Lower leg skin (tissue), 3 donors: ENCODE data around the gene GNG11.

Experiments used
- POLR2A ChIP-seq, 2 donors: fragments of 450-650 bp; IDR thresholded peaks; one replicate each; pipeline ENCODE4 v1.6.1; 2016 to 2017; ENCODE audit warnings: antibody characterized with exemption in 2 of 2, mild to moderate bottlenecking in 1 of 2, moderate library complexity in 1 of 2
- TF ChIP-seq, protein P1 (sequence below), 3 donors: fragments of 450-650 bp; IDR thresholded peaks; one replicate each; pipeline ENCODE4 v1.5.1; 2016; ENCODE audit warnings: antibody characterized with exemption in 3 of 3, mild to moderate bottlenecking in 3 of 3, moderate library complexity in 2 of 3

DNA sequence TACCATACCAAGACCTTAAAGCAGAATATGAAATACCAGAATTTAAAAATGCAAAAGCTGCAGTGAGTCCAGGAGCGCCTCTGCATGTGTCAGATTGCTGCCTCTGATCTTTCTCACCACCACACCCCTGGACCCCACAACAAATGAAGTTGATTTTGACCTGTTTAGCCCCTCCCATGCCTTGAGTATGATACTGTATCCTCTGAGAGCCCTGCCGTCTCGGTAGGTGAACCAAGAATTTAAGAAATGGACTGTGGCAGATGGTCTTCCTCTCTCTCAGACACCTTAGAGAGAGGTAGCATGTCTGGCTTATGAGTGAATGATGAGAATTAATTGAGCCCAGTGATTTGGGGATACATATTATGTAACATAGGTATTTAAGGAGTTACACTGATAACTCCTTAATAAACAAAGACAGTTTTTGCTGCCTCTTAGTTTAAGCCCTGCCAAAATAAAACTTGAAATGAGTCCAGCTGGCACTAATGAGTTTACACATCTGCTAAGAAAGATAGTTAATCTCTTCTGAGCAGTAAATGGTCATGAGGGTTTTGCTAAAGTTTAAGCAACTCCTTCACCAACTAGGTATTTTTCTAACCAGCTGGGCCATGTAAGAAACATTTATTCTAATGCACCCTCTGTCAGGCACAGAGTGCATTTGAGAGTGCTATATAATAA is 26.4 kb upstream of the GNG11 start:
- TF ChIP-seq, protein P1, sequence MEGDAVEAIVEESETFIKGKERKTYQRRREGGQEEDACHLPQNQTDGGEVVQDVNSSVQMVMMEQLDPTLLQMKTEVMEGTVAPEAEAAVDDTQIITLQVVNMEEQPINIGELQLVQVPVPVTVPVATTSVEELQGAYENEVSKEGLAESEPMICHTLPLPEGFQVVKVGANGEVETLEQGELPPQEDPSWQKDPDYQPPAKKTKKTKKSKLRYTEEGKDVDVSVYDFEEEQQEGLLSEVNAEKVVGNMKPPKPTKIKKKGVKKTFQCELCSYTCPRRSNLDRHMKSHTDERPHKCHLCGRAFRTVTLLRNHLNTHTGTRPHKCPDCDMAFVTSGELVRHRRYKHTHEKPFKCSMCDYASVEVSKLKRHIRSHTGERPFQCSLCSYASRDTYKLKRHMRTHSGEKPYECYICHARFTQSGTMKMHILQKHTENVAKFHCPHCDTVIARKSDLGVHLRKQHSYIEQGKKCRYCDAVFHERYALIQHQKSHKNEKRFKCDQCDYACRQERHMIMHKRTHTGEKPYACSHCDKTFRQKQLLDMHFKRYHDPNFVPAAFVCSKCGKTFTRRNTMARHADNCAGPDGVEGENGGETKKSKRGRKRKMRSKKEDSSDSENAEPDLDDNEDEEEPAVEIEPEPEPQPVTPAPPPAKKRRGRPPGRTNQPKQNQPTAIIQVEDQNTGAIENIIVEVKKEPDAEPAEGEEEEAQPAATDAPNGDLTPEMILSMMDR (IDR thresholded peaks at IDR 0.05) = no peak
- TF ChIP-seq POLR2A (IDR thresholded peaks at IDR 0.05) = no peak
